Measurements from ENCODE around the gene MAU2.

The MAU2 gene

GRCh38 chr19:19406878-19407632 lies 86.4 kb downstream of the MAU2 start:
- H3K4me3 ChIP-seq (ENCODE audit: low read depth, low read length), result peak overlapping the region; percentile 80
- TF ChIP-seq CTCF (IDR thresholded peaks at IDR 0.05; ENCODE audit: low read depth, low read length), result peak; percentile 47
- DNase-seq (ENCODE audit: low read depth, low spot score), result peak; percentile 50
- in situ Hi-C loops (cut with HindIII; ENCODE audit: low sequenced_read_pairs), result no loop called here

DNA sequence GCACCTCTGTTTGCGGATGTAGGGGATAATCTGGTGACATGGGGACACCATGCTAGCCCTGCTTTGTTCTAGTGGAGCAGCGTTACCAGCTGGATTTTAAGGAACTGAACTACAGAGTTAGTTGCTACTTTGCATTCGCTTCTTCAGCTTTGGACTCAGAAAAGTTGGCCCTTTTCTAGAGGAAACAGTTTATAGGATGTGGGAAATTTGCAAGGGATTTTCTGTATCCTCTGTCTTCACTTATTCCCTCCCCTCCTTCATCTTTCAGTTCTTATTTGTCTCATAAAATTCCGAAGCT lies 87.0 kb downstream of the MAU2 start:
- in situ Hi-C loops (cut with HindIII; ENCODE audit: low sequenced_read_pairs), result no loop called here
- TF ChIP-seq CTCF (IDR thresholded peaks at IDR 0.05; ENCODE audit: low read depth, low read length), result no peak

More for the DNA sequence above, 87.0 kb downstream of the MAU2 start:
- H3K4me3 ChIP-seq (ENCODE audit: low read depth, low read length), result peak overlapping the region; percentile 80
- DNase-seq (ENCODE audit: low read depth, low spot score), result no peak
